OCI-LY7 (cell line): ENCODE results near the gene PDZD7. TPM values are rescaled to one million over a fixed set of nuclear protein-coding genes. Genes with fewer than 3 reads are reported as not detected.

Experiments
- BruUV-seq: library from RNA; stranded (reverse); fragments of 400-500 nt; replicated peaks from 2 replicates; lab custom pipeline; 2021; lab: Mats Ljungman, UMichigan
- CTCF ChIA-PET: fragments of 300-600 bp; sonication (Branson Sonifier 250); formaldehyde crosslinking; loops from one replicate; lab custom pipeline; 2022; ENCODE audit warnings: antibody characterized with exemption; ENCODE audit not compliant: unreplicated experiment; lab: Charles Lee
- POLR2A ChIA-PET: fragments of 300-600 bp; sonication (Branson Sonifier 250); formaldehyde crosslinking; loops from one replicate; lab custom pipeline; 2022; ENCODE audit warnings: antibody characterized with exemption; lab: Charles Lee
- DNase-seq: peaks from one replicate; pipeline ENCODE4 v3.0.0-alpha.2; 2015; ENCODE audit warnings: low spot score
- H2AFZ ChIP-seq: fragments of 200-600 bp; sonication (generic), shearing (Covaris generic); 2 replicates; pipeline ENCODE4 v1.6.1; 2014; ENCODE audit warnings: mild to moderate bottlenecking, antibody characterized with exemption, low read length, moderate library complexity
- H3K27ac ChIP-seq: fragments of 200-600 bp; sonication (generic); 2 replicates; pipeline ENCODE4 v1.5.1; 2014; ENCODE audit warnings: mixed run types, low read depth, mild to moderate bottlenecking, moderate library complexity, low read length, inconsistent platforms; ENCODE audit not compliant: poor library complexity, severe bottlenecking
- H3K36me3 ChIP-seq: fragments of 200-600 bp; sonication (generic); 2 replicates; pipeline ENCODE4 v1.6.1; 2014; ENCODE audit warnings: mild to moderate bottlenecking, antibody characterized with exemption, low read length, moderate library complexity, mixed read lengths; ENCODE audit not compliant: insufficient read depth
- H3K4me1 ChIP-seq: fragments of 200-600 bp; sonication (generic); 2 replicates; pipeline ENCODE4 v1.5.1; 2014; ENCODE audit warnings: mild to moderate bottlenecking, low read length; ENCODE audit not compliant: insufficient read depth, poor library complexity, severe bottlenecking
- H3K4me2 ChIP-seq: fragments of 200-600 bp; sonication (generic); 2 replicates; pipeline ENCODE4 v1.6.1; 2014; ENCODE audit warnings: mild to moderate bottlenecking, low read length
- H3K4me3 ChIP-seq: fragments of 200-600 bp; sonication (generic); 2 replicates; pipeline ENCODE4 v1.5.1; 2014; ENCODE audit warnings: mild to moderate bottlenecking, low read depth, low read length; ENCODE audit not compliant: poor library complexity, severe bottlenecking
- H3K79me2 ChIP-seq: fragments of 200-600 bp; sonication (generic); 2 replicates; pipeline ENCODE4 v1.6.1; 2016; ENCODE audit warnings: low read depth, mild to moderate bottlenecking, low read length, moderate library complexity, mixed read lengths; ENCODE audit not compliant: insufficient read depth
- H3K9me2 ChIP-seq: fragments of 200-600 bp; sonication (generic); 2 replicates; pipeline ENCODE4 v1.6.1; 2016; ENCODE audit warnings: mild to moderate bottlenecking, low read length, mixed read lengths; ENCODE audit not compliant: insufficient read depth
- H3K9me3 ChIP-seq: fragments of 200-600 bp; sonication (generic); 2 replicates; pipeline ENCODE4 v1.6.1; 2014; ENCODE audit warnings: mild to moderate bottlenecking, mixed run types, low read length, mixed read lengths
- H4K20me1 ChIP-seq: fragments of 200-600 bp; sonication (generic); 2 replicates; pipeline ENCODE4 v1.6.1; 2014; ENCODE audit warnings: mild to moderate bottlenecking, antibody characterized with exemption, low read length, moderate library complexity, mixed read lengths; ENCODE audit not compliant: insufficient read depth
- EZH2phosphoT487 ChIP-seq: fragments of 200-600 bp; sonication (generic); IDR thresholded peaks from 2 replicates; pipeline ENCODE4 v1.6.1; 2018; ENCODE audit warnings: low read depth, borderline replicate concordance, mild to moderate bottlenecking, mixed run types, antibody characterized with exemption, low read length, moderate library complexity, mixed read lengths
- intact Hi-C: fragments of 100-400 bp; cut with micrococcal nuclease; formaldehyde crosslinking; loops from one replicate; pipeline ENCODE4 v1.10.0; 2022; ENCODE audit not compliant: unreplicated experiment
- total RNA-seq, 2 experiments: library from RNA; depleted of rRNA in 1 of 2; stranded (reverse); fragments of >200 nt in 1 of 2; shearing (Covaris generic) in 1 of 2; gene quantifications; 2 replicates each; pipeline ENCODE4 v1.2.3, GENCODE V29; 2014 to 2022
- TF ChIP-seq, protein P1 (sequence below): fragments of 200-600 bp; sonication (generic); conservative IDR thresholded peaks from 2 replicates; pipeline ENCODE4 v1.5.1; 2014; ENCODE audit warnings: mild to moderate bottlenecking, antibody characterized with exemption, low read length, moderate library complexity, mixed read lengths

PDZD7 gene
- total RNA-seq, 2 experiments from 2014 or later = 1.6 to 2.1 TPM

DNA sequence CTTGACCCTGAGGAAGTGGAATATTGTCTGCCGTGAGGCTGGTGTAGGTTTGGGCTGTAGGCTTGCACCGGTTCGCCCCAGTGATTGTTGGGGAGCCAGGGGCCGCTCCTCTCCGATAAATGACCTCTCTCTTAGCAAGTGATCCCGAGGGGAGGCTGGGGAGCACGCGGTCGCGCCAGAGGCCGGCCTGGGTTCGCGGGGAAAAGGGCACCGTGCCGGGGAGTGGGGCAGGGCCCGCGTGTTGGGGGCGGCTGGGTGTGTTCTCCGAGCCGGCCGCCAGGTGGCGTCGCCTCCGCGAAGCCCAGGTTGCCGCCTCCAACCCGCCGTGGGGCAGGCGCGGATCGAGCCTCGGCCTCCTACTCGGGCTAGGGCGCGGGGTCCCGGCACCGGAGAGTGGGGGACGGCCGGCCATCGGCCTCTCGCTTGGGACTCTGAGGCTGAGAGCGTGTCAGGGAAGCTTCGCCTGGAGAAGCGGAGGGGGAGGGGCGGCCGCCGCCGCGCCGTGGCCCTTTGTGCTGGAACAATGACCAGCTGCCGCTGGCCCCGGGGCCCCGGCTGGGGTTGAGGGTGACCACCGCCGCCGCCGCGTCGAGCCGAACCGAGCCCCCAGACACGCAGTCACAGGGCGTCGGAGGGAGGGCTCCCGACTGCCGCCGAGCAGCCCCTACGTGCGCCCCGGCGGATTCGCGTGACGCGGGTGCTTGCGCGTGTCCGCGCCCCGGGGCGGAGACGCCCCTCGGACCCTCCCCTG is 31.8 kb downstream of the PDZD7 start:
- H2AFZ ChIP-seq = peak overlapping the region; percentile 38; the same call in 1 of the 2 replicates
- POLR2A ChIA-PET = no interaction called here

DNA sequence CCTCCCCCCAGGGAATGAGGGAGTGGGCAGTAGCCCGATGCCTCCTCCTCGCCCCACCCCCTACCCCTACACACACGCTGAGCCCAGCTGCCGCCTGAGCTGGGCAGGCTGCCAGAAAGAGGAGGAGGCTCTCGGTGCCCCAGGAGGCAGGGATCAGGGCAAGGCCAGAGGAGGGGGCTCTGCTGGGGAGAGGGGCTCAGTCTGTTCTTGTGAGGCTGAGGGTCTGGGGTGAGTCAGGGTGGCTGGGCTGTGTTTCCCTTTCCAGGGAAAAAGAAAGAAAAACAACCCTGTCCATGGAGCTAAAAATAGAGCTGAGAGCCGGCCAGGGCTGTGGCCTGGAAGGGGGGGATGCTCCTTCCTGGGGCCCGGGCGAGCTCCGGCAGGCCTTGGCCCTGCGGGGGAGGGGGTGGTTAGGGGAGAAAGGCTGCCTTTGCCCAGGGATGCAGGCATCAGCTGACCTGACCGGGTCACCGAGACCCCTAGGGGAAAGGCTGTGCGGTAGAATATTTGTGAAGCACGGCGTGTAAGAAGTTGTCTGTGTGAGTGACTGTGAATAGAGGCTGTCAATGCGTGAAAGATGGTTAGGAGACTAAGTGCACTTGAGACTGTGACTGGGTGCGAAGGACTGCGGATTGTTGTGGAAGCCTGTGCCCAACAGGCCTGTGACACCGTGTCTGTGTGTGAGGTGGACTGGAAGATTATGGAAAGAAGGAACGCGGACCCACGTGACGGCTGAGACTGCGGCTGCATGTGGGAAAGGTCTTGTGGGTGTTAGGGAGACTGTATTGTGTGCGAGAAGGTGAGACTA is 32.5 kb downstream of the PDZD7 start:
- no peaks in the 10 kb centered on the region for H3K9me2 ChIP-seq
- H3K4me3 ChIP-seq = peak overlapping the region; percentile 90
- DNase-seq = peak; percentile 73
- H3K27ac ChIP-seq = peak overlapping the region; percentile 63
- no peaks in the 10 kb centered on the region for H3K79me2 ChIP-seq
- ChIA-PET POLR2A (no interaction called here), CTCF (interaction anchor here (0.8 to 1.5 kb wide), 2 partner anchors 16 to 19 kb away, joined by 3 read pairs; no protein-coding TSS in a partner anchor)
- H3K4me1 ChIP-seq = peaks cover 25% of the 10 kb centered on the region
- H4K20me1 ChIP-seq = no peaks in the 10 kb centered on the region
- no peaks in the 10 kb centered on the region for H3K9me3 ChIP-seq
- H3K36me3 ChIP-seq = peaks cover 24% of the 10 kb centered on the region; the same call in 1 of the 2 replicates
- H2AFZ ChIP-seq = peak overlapping the region; percentile 91; the same call in 1 of the 2 replicates
- H3K4me2 ChIP-seq = peak overlapping the region; percentile 99
- intact Hi-C loops = loop anchor here (1.0 kb wide), 1 partner anchor 16 kb away; no protein-coding TSS in a partner anchor
- TF ChIP-seq, protein P1, sequence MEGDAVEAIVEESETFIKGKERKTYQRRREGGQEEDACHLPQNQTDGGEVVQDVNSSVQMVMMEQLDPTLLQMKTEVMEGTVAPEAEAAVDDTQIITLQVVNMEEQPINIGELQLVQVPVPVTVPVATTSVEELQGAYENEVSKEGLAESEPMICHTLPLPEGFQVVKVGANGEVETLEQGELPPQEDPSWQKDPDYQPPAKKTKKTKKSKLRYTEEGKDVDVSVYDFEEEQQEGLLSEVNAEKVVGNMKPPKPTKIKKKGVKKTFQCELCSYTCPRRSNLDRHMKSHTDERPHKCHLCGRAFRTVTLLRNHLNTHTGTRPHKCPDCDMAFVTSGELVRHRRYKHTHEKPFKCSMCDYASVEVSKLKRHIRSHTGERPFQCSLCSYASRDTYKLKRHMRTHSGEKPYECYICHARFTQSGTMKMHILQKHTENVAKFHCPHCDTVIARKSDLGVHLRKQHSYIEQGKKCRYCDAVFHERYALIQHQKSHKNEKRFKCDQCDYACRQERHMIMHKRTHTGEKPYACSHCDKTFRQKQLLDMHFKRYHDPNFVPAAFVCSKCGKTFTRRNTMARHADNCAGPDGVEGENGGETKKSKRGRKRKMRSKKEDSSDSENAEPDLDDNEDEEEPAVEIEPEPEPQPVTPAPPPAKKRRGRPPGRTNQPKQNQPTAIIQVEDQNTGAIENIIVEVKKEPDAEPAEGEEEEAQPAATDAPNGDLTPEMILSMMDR = no peak
- TF ChIP-seq EZH2phosphoT487 = no peak
- BruUV-seq = no TSS peak

More for the DNA sequence above, 31.8 kb downstream of the PDZD7 start:
- H3K4me1 ChIP-seq = peaks cover 25% of the 10 kb centered on the region
- no peak for TF ChIP-seq EZH2phosphoT487
- TF ChIP-seq, protein P1 = peak; percentile 86
- no peaks in the 10 kb centered on the region for H3K9me2 ChIP-seq
- H3K79me2 ChIP-seq = no peaks in the 10 kb centered on the region
- CTCF ChIA-PET = interaction anchor here (1.5 kb wide), 1 partner anchor 16 kb away, joined by 3 read pairs; no protein-coding TSS in a partner anchor
- H3K4me3 ChIP-seq = peak overlapping the region; percentile 90
- no TSS peak for BruUV-seq
- peak overlapping the region; percentile 99 for H3K4me2 ChIP-seq
- DNase-seq = peak; percentile 80
- peaks cover 17% of the 10 kb centered on the region; the same call in 1 of the 2 replicates for H3K36me3 ChIP-seq
- peak overlapping the region; percentile 63 for H3K27ac ChIP-seq
- H4K20me1 ChIP-seq = no peaks in the 10 kb centered on the region
- H3K9me3 ChIP-seq = no peaks in the 10 kb centered on the region
- intact Hi-C loops = loop anchor here (1.0 kb wide), 1 partner anchor 15 kb away; no protein-coding TSS in a partner anchor
